CD14-positive monocyte (primary cell): ENCODE results near the gene THSD7A. TPM values are rescaled to one million over a fixed set of nuclear protein-coding genes. Genes with fewer than 3 reads are reported as not detected.

Experiments used
- DNase-seq, 3 donors: peaks; one replicate each; pipeline ENCODE4 v3.0.0-alpha.2; 2011 to 2022
- H2AFZ ChIP-seq: 2 replicates; pipeline ENCODE4 v1.6.0; 2012; ENCODE audit warnings: mild to moderate bottlenecking, low read depth, low read length, inconsistent platforms; ENCODE audit not compliant: insufficient read depth, poor library complexity, severe bottlenecking
- H3K27ac ChIP-seq, 2 donors: 1 replicate in 1 of 2; 2 replicates in 1 of 2; pipeline ENCODE4 v1.5.1; 2012 to 2013; ENCODE audit warnings: low read length in 2 of 2, control low read depth in 1 of 2, inconsistent platforms in 1 of 2, low read depth in 1 of 2, mild to moderate bottlenecking in 1 of 2
- H3K27me3 ChIP-seq, 2 donors: one replicate each; pipeline versions ENCODE4 v1.6.0 to v1.6.1; 2011 to 2013; ENCODE audit warnings: low read length in 2 of 2; ENCODE audit not compliant: control insufficient read depth in 2 of 2, insufficient read depth in 2 of 2
- H3K36me3 ChIP-seq, 2 donors: replicated peaks in 1 of 2; 1 replicate in 1 of 2; 2 replicates in 1 of 2; pipeline versions ENCODE4 v1.5.1 to v1.6.1; 2012 to 2013; ENCODE audit warnings: low read length in 2 of 2, control low read depth in 1 of 2, inconsistent platforms in 1 of 2, mild to moderate bottlenecking in 1 of 2; ENCODE audit not compliant: insufficient read depth in 2 of 2, control insufficient read depth in 1 of 2
- H3K4me1 ChIP-seq, 2 donors: 1 replicate in 1 of 2; 2 replicates in 1 of 2; pipeline versions ENCODE4 v1.5.1 to v1.6.1; 2012 to 2013; ENCODE audit warnings: low read length in 2 of 2, control low read depth in 1 of 2, inconsistent platforms in 1 of 2, mild to moderate bottlenecking in 1 of 2, moderate library complexity in 1 of 2; ENCODE audit not compliant: insufficient read depth in 2 of 2, control insufficient read depth in 1 of 2
- H3K4me2 ChIP-seq: replicated peaks from 2 replicates; pipeline ENCODE3; 2012; ENCODE audit warnings: low read length, moderate library complexity, mild to moderate bottlenecking; ENCODE audit not compliant: poor library complexity, severe bottlenecking; ENCODE audit errors: extremely low read depth
- H3K4me3 ChIP-seq, 3 experiments: fragments of 200-600 bp in 1 of 3; sonication (generic) in 1 of 3; replicated peaks in 1 of 3; 1 replicate in 2 of 3; 2 replicates in 1 of 3; pipeline ENCODE4 v1.5.1; 2011 to 2013; ENCODE audit warnings: low read length in 3 of 3, mild to moderate bottlenecking in 3 of 3, control low read depth in 2 of 3, low read depth in 2 of 3, inconsistent platforms in 1 of 3, moderate library complexity in 1 of 3
- H3K79me2 ChIP-seq: 2 replicates; pipeline ENCODE4 v1.6.0; 2012; ENCODE audit warnings: mild to moderate bottlenecking, control low read depth, inconsistent platforms, low read length, moderate library complexity; ENCODE audit not compliant: insufficient read depth
- H3K9ac ChIP-seq: 2 replicates; pipeline ENCODE4 v1.6.0; 2017; ENCODE audit warnings: low read length, mild to moderate bottlenecking; ENCODE audit not compliant: insufficient read depth, poor library complexity, severe bottlenecking
- H3K9me3 ChIP-seq, 2 donors: replicated peaks in 1 of 2; 1 replicate in 1 of 2; 2 replicates in 1 of 2; pipeline versions ENCODE4 v1.5.1 to v1.6.1; 2012 to 2013; ENCODE audit warnings: low read length in 2 of 2, control low read depth in 1 of 2; ENCODE audit not compliant: control insufficient read depth in 1 of 2, insufficient read depth in 1 of 2
- H4K20me1 ChIP-seq: 2 replicates; pipeline ENCODE4 v1.6.0; 2012; ENCODE audit warnings: mild to moderate bottlenecking, low read length, control low read depth, moderate library complexity; ENCODE audit not compliant: insufficient read depth
- H3K27ac Mint-ChIP-seq, 7 donors: one replicate each; pipeline ENCODE4 v1.8.0; 2020; ENCODE audit warnings: mild to moderate bottlenecking in 7 of 7, mixed read lengths in 7 of 7, moderate library complexity in 6 of 7, inconsistent platforms in 2 of 7
- H3K27me3 Mint-ChIP-seq, 3 donors: one replicate each; pipeline ENCODE4 v1.8.0; 2021 to 2022; ENCODE audit warnings: low read depth in 3 of 3, mild to moderate bottlenecking in 3 of 3, mixed read lengths in 3 of 3, moderate library complexity in 3 of 3, inconsistent platforms in 1 of 3
- H3K36me3 Mint-ChIP-seq, 2 donors: one replicate each; pipeline ENCODE4 v1.8.0; 2020; ENCODE audit warnings: mixed read lengths in 2 of 2, inconsistent platforms in 1 of 2, mild to moderate bottlenecking in 1 of 2
- H3K4me1 Mint-ChIP-seq: one replicate; pipeline ENCODE4 v1.8.0; 2020; ENCODE audit warnings: mild to moderate bottlenecking, mixed read lengths
- H3K4me3 Mint-ChIP-seq, 2 donors: one replicate each; pipeline ENCODE4 v1.8.0; 2020; ENCODE audit warnings: mild to moderate bottlenecking in 2 of 2, mixed read lengths in 2 of 2, moderate library complexity in 1 of 2
- H3K9me3 Mint-ChIP-seq, 7 donors: one replicate each; pipeline ENCODE4 v1.8.0; 2020 to 2022; ENCODE audit warnings: mixed read lengths in 7 of 7, mild to moderate bottlenecking in 6 of 7, moderate library complexity in 6 of 7, inconsistent platforms in 2 of 7
- CTCF ChIP-seq: fragments of 200-600 bp; IDR thresholded peaks from one replicate; pipeline ENCODE4 v1.8.0; 2022; ENCODE audit warnings: antibody characterized with exemption, mild to moderate bottlenecking
- whole genome bisulfite sequencing: methylation state at CpG from one replicate; pipeline ENCODE4 v1.1.5; 2013; ENCODE audit warnings: missing lambda C conversion rate; ENCODE audit not compliant: insufficient coverage; 5-methylcytosine and 5-hydroxymethylcytosine counted together
- intact Hi-C, 2 donors: fragments of 100-400 bp; cut with micrococcal nuclease; formaldehyde crosslinking; loops; one replicate each; pipeline versions ENCODE4 v1.15.0 to v1.15.1; 2023
- polyA plus RNA-seq, 3 donors: library from polyadenylated mRNA; depleted of rRNA in 1 of 3; unstranded in 2 of 3; stranded (reverse) in 1 of 3; fragments of 300-500 nt in 2 of 3; fragments of >200 nt in 1 of 3; fragmentation: Illumina TruSeq in 2 of 3; gene quantifications; 1 replicate in 2 of 3; 2 replicates in 1 of 3; pipeline ENCODE4 v1.2.3, GENCODE V29; 2012 to 2021

Gene THSD7A
- polyA plus RNA-seq, 3 donors: under 0.01 TPM; not detected in 2

- no peaks in the 10 kb centered on the region for H3K79me2 ChIP-seq
- H4K20me1 ChIP-seq: no peaks in the 10 kb centered on the region
- H3K27ac Mint-ChIP-seq: no peak overlapping the region
- no peak overlapping the region for H3K27ac ChIP-seq
- peaks cover 6% of the 10 kb centered on the region in 2 donors for H3K4me1 ChIP-seq
- H3K4me3 Mint-ChIP-seq: no peak overlapping the region
- no peak overlapping the region for H3K9ac ChIP-seq
- no peak overlapping the region for H3K4me2 ChIP-seq
- H3K27me3 Mint-ChIP-seq: peaks cover 16 to 33% (median 30%) of the 10 kb centered on the region in 3 donors
- intact Hi-C loops: no loop called here
- no peak for TF ChIP-seq CTCF
- peaks cover 19% of the 10 kb centered on the region for H3K4me1 Mint-ChIP-seq
- no peaks in the 10 kb centered on the region for H3K9me3 ChIP-seq
- peaks cover 27% of the 10 kb centered on the region in 2 donors for H3K27me3 ChIP-seq
- no peak overlapping the region for H3K4me3 ChIP-seq
- DNase-seq: no peak
- H3K36me3 Mint-ChIP-seq: no peaks in the 10 kb centered on the region
- no peaks in the 10 kb centered on the region for H3K36me3 ChIP-seq
- no peak overlapping the region for H2AFZ ChIP-seq
- peaks cover 0 to 4% (median 0%) of the 10 kb centered on the region in 7 donors for H3K9me3 Mint-ChIP-seq
Measured at GRCh38 chr7:11835260-11835659, 3.3 kb upstream of the THSD7A start.

GRCh38 chr7:11833431-11833830, 1.4 kb upstream of the THSD7A start:
- Histone ChIP-seq H3K27ac (no peak overlapping the region), H3K9me3 (no peaks in the 10 kb centered on the region), H3K9ac (no peak overlapping the region), H3K4me1 (peaks cover 6% of the 10 kb centered on the region in 2 donors), H3K79me2 (no peaks in the 10 kb centered on the region), H3K27me3 (peaks cover 27 to 30% of the 10 kb centered on the region in 2 donors), H3K4me3 (no peak overlapping the region), H2AFZ (no peak overlapping the region), H3K36me3 (no peaks in the 10 kb centered on the region), H4K20me1 (no peaks in the 10 kb centered on the region), H3K4me2 (no peak overlapping the region)
- WGBS: 33% methylated on average over 2 of the region's 6 CpGs
- peaks cover 0 to 3% (median 0%) of the 10 kb centered on the region in 7 donors for H3K9me3 Mint-ChIP-seq
- DNase-seq: no peak
- H3K4me1 Mint-ChIP-seq: peaks cover 19% of the 10 kb centered on the region
- TF ChIP-seq CTCF: no peak
- intact Hi-C loops: no loop called here
- no peak overlapping the region for H3K4me3 Mint-ChIP-seq
- no peak overlapping the region for H3K27ac Mint-ChIP-seq
- H3K36me3 Mint-ChIP-seq: no peaks in the 10 kb centered on the region
- H3K27me3 Mint-ChIP-seq: peaks cover 16 to 33% (median 31%) of the 10 kb centered on the region in 3 donors
